OCI-LY3 (cell line): ENCODE data around the gene SCN2B.

Source experiments
- H2AFZ ChIP-seq: fragments of 200-600, 300-600 bp; shearing (Covaris generic); 2 replicates; pipeline ENCODE4 v1.6.0; 2014; ENCODE audit warnings: antibody characterized with exemption, low read depth, low read length
- H3K27ac ChIP-seq: fragments of 200-600, 300-600 bp; sonication (generic); 2 replicates; pipeline ENCODE4 v1.5.1; 2014; ENCODE audit warnings: mild to moderate bottlenecking, low read length, moderate library complexity, mixed read lengths
- H3K27me3 ChIP-seq: fragments of 200-600, 300-600 bp; sonication (generic); 2 replicates; pipeline ENCODE4 v1.6.1; 2014; ENCODE audit warnings: low read depth, low read length, mixed read lengths
- H3K36me3 ChIP-seq: fragments of 200-600, 300-600 bp; sonication (generic); replicated peaks from 2 replicates; pipeline ENCODE3; 2014; ENCODE audit warnings: low read depth, low read length, mixed read lengths
- H3K4me1 ChIP-seq: fragments of 300-600, 200-600 bp; sonication (generic); 2 replicates; pipeline ENCODE4 v1.6.1; 2014; ENCODE audit warnings: low read length, mixed read lengths
- H3K4me2 ChIP-seq: fragments of 200-600, 300-600 bp; sonication (generic); 2 replicates; pipeline ENCODE4 v1.6.1; 2014; ENCODE audit warnings: low read length, mixed read lengths
- H3K4me3 ChIP-seq: fragments of 300-600, 200-600 bp; sonication (generic); 2 replicates; pipeline ENCODE4 v1.5.1; 2014; ENCODE audit warnings: antibody characterized with exemption, mild to moderate bottlenecking, low read length, moderate library complexity
- H3K79me2 ChIP-seq: fragments of 300-600, 200-600 bp; shearing (Covaris generic); 2 replicates; pipeline ENCODE4 v1.6.1; 2014; ENCODE audit warnings: mild to moderate bottlenecking, low read length, mixed read lengths
- H3K9ac ChIP-seq: fragments of 300-600, 200-600 bp; shearing (Covaris generic); 2 replicates; pipeline ENCODE4 v1.6.0; 2014; ENCODE audit warnings: mild to moderate bottlenecking, low read length, moderate library complexity
- H3K9me3 ChIP-seq: fragments of 200-600, 300-600 bp; shearing (Covaris generic); 2 replicates; pipeline ENCODE4 v1.6.1; 2014; ENCODE audit warnings: low read length, mixed read lengths; ENCODE audit not compliant: insufficient read depth
- H4K20me1 ChIP-seq: fragments of 200-600, 300-600 bp; sonication (generic); 2 replicates; pipeline ENCODE4 v1.6.1; 2016; ENCODE audit warnings: low read length, mixed read lengths; ENCODE audit not compliant: insufficient read depth
- CTCF ChIP-seq: fragments of 200-600, 300-600 bp; sonication (generic); IDR thresholded peaks from 2 replicates; pipeline ENCODE4 v1.5.1; 2014; ENCODE audit warnings: antibody characterized with exemption, low read length, low read depth
- EZH2phosphoT487 ChIP-seq: fragments of 200-600 bp; shearing (Covaris generic); IDR thresholded peaks from 2 replicates; pipeline ENCODE4 v1.6.1; 2018; ENCODE audit warnings: antibody characterized with exemption, mixed run types, low read depth

The SCN2B gene

GRCh38 chr11:118128721-118129470 is 47.5 kb downstream of the SCN2B start:
- H2AFZ ChIP-seq: no peak overlapping the region
- H3K27ac ChIP-seq: no peak overlapping the region
- H3K27me3 ChIP-seq: peaks cover 5% of the 10 kb centered on the region; the same call in 1 of the 2 replicates
- no peak overlapping the region for H3K4me2 ChIP-seq
- H3K4me3 ChIP-seq: no peak overlapping the region
- TF ChIP-seq CTCF: no peak
- no peak for TF ChIP-seq EZH2phosphoT487
- H3K4me1 ChIP-seq: peaks cover 7% of the 10 kb centered on the region
- no peaks in the 10 kb centered on the region for H4K20me1 ChIP-seq
- no peaks in the 10 kb centered on the region for H3K36me3 ChIP-seq
- H3K9me3 ChIP-seq: no peaks in the 10 kb centered on the region
- no peaks in the 10 kb centered on the region for H3K79me2 ChIP-seq
- H3K9ac ChIP-seq: no peak overlapping the region

GRCh38 chr11:118128310-118128709 is 48.1 kb downstream of the SCN2B start:
- Histone ChIP-seq H3K4me3 (no peak overlapping the region), H2AFZ (no peak overlapping the region), H4K20me1 (no peaks in the 10 kb centered on the region), H3K4me2 (no peak overlapping the region), H3K9ac (no peak overlapping the region), H3K9me3 (no peaks in the 10 kb centered on the region), H3K27me3 (0 out of 2 replicates have a peak, but pooled peaks cover 5% of the 10 kb centered on the region), H3K36me3 (no peaks in the 10 kb centered on the region), H3K4me1 (peaks cover 7% of the 10 kb centered on the region), H3K79me2 (no peaks in the 10 kb centered on the region), H3K27ac (no peak overlapping the region)
- TF ChIP-seq EZH2phosphoT487 (no peak), CTCF (no peak)

GRCh38 chr11:118126082-118126838 is 50.2 kb downstream of the SCN2B start:
- Histone ChIP-seq H3K79me2 (no peaks in the 10 kb centered on the region), H3K27me3 (0 out of 2 replicates have a peak, but pooled peaks cover 5% of the 10 kb centered on the region), H2AFZ (peak overlapping the region; percentile 95), H3K9ac (no peak overlapping the region), H4K20me1 (no peaks in the 10 kb centered on the region), H3K9me3 (no peaks in the 10 kb centered on the region), H3K4me2 (0 out of 2 replicates have a peak overlapping the region, but pooled peaks have one; percentile 6), H3K27ac (no peak overlapping the region), H3K4me3 (no peak overlapping the region), H3K4me1 (peaks cover 13% of the 10 kb centered on the region), H3K36me3 (peaks cover 3% of the 10 kb centered on the region)
- TF ChIP-seq CTCF (no peak), EZH2phosphoT487 (no peak)

- Histone ChIP-seq H3K27me3 (peaks cover 10% of the 10 kb centered on the region; the same call in 1 of the 2 replicates), H3K4me3 (no peak overlapping the region), H3K79me2 (no peaks in the 10 kb centered on the region), H3K27ac (no peak overlapping the region), H3K4me2 (no peak overlapping the region), H3K36me3 (peaks cover 8% of the 10 kb centered on the region), H3K9me3 (peaks cover 10% of the 10 kb centered on the region; the same call in 1 of the 2 replicates), H4K20me1 (no peaks in the 10 kb centered on the region), H3K9ac (no peak overlapping the region), H3K4me1 (peaks cover 13% of the 10 kb centered on the region), H2AFZ (no peak overlapping the region)
- no peak for TF ChIP-seq CTCF
- TF ChIP-seq EZH2phosphoT487: no peak
Measured at GRCh38 chr11:118124929-118125535, 51.4 kb downstream of the SCN2B start.
